COLO668 (cell line): ENCODE data around the gene B4GALT2.

ENCODE experiments used
- DNase-seq: peaks from one replicate; lab custom pipeline; 2025; ENCODE audit not compliant: unreplicated experiment; lab: John Stamatoyannopoulos, UW

Gene B4GALT2

DNA sequence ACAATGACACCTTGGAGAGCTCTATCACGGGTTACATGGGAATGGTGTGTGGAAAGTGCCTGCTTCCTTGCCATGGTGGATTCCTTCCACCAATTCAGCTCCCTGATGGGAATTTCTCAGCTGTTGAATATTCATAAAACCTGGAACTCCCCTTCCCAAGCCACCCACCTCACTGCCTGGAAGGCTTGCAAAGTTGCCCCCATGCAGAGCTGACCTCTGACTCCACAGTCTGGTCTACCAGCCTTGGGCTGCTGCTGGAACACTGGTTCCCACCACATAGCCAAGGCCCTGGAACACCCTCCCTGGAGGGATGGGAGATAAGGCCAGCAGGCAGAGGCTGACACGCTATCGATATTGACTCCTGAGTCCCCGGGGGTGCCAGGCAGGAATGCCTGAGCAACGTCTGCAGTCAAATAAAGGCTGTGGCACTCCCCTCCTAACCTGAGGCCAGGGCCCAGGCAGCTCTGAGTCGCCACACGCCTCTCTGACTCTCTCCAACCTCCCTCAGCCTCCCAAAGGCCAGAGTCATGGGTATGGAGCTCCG is 21.2 kb downstream of the B4GALT2 start:
- DNase-seq, result no peak

GRCh38 chr1:44002165-44002564 is 23.2 kb downstream of the B4GALT2 start:
- DNase-seq, result no peak

- no peak for DNase-seq
These were observed 23.7 kb downstream of the B4GALT2 start for GRCh38 chr1:44002606-44003157.

- DNase-seq, result no peak
These were observed 29.2 kb downstream of the B4GALT2 start for GRCh38 chr1:44008259-44008658.

DNA sequence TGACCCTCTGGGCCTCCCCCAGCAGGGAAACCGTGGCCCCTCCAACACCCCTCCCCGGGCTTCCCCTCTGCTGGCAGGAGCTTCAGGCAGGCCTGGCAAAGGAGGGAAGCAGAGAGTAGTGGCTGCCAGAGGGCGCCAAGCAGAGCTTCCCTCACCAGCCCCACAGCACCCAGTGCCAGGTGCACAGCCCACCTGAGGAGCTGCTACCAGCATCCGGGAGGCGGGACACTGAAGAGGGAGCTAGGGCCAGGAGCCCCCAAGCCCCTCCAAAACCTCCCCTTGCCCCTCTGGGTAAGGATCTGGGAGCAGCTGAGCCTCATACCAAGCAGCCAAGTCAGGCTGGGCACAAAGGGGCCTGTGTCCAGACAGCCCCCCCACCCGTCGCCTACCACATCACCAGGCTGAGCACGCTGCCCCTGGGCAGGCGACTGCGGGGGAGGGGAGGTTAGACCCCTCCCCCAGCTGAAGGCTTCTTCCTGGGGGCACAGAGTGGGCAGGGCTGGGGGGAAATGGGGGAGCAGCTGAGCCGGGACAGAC is 32.0 kb downstream of the B4GALT2 start:
- DNase-seq, result no peak

- DNase-seq, result peak; percentile 44
These were observed 33.4 kb downstream of the B4GALT2 start for GRCh38 chr1:44012404-44012803.

GRCh38 chr1:44012941-44013609 is 34.1 kb downstream of the B4GALT2 start:
- no peak for DNase-seq

DNA sequence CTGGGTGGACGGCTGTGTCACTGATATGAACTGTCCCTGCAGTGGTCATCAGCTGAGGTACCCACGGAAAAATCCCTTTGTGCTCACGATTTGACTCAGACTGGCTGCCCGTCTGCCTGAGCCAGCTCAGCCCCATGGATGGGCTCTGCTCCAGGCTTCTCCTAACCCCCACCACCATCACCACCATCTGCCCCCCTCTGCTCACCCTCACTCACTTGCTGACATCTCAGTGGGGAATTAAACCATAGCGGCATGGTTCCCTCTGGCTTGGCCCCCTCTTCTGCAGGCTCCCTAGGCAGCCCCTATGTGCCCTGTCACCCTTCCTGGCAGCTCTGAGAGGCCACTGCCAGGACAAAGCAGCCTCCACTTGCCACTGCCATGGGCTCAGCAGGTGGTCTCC is 34.9 kb downstream of the B4GALT2 start:
- DNase-seq, result no peak

- DNase-seq, result no peak
These were observed 35.5 kb downstream of the B4GALT2 start for GRCh38 chr1:44014365-44015104.

GRCh38 chr1:44015206-44015605 is 36.2 kb downstream of the B4GALT2 start:
- no peak for DNase-seq

GRCh38 chr1:44016041-44016889 is 37.3 kb downstream of the B4GALT2 start:
- no peak for DNase-seq

GRCh38 chr1:44016890-44017400 is 37.9 kb downstream of the B4GALT2 start:
- no peak for DNase-seq

- DNase-seq, result no peak
These were observed 40.5 kb downstream of the B4GALT2 start for GRCh38 chr1:44019466-44019948.

GRCh38 chr1:44020464-44020863 is 41.5 kb downstream of the B4GALT2 start:
- no peak for DNase-seq

DNA sequence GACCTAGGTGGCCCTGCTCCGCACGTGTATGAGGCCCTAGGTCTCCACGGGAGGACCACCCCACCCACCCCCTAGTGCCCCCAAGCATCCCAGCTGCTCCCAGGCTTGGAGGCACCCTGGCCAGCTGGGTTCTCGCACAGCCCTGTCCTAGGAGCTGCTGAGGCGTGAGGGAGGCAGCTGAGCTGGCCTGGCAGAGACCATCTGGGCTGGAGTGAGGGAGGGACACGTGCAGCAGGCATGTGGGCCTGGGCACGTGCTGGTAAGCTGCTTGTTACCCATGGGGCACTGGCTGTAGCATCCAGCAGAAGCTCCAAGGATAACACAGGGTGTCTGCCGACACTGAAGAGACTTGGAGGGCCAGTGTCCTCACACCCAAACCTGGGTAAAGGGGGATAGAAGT is 42.1 kb downstream of the B4GALT2 start:
- no peak for DNase-seq

DNA sequence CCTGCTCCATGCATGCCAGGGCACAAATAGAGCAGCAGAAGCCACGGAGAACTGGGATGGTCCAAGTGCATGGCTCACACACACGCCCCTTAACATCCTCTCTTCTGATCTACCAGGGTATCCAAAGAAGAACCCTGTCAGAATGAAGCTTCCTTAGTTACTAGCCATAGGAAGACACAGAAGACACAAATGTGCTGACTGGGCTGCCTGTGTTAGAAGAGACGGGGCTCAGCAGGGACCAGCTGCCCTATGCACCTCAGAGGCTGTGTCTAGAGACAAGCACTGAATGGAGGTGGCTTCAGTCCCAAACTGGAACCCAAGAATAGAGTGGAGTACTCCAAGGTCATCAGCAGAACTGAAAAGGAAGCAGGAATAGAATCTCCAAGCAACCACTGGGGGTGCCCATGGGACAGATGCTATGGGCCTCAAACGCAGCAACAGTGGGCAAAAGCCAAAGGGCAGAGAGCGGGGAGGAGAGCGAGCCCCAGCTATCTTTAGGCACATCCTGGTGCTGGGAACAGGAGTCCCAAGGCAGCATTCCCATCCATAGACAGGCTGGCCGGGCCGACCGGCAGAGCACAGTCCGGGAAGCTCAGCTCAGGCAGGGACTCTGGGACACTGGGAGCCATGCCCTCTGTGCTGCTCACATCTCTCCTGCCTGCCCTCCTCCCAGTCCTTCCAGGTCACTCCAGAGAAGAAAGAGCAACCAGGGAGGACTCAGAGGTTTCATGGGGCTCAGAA is 42.7 kb downstream of the B4GALT2 start:
- DNase-seq, result no peak

DNA sequence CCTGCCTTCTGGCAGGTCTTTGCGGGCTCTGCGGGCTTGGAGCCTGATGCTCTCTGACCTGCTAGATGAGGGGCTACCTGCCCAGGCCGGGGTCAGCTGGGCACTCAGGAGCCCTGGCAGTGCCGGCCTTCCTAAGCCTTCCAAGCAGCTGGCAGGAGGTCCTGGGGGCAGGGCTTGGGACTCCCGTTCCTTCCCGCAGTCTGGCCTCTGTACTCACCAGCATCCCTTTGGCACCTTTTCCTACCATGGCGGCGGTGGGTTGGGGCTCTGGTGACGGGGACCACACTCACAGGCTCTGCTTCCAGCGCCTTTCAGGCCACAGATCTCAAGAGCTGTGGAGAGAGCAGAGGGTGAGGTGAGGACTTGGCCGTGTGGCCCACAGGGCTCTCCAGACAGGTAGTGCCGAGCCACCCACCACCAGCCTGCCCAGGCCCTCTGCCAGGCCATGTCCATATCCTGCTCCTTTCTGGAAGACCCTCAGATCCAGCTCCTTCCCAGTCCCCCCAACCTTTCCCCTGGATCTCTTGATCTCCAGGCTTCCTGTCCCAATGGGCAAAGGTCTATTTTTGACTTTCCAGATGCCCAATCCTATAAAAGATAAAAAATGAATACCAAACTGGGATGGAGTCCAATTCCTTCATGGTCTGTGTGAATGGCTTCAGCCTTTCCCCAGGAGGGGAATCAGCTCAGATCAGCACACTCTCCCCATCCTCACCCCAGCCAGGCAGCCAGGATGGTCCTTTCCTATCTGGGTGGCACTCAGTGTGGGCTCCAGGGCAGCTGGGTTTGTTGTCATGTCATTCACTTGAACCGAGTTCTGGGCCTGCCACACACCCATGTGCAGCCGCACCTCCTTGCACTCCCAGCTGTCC is 45.3 kb downstream of the B4GALT2 start:
- DNase-seq, result no peak

- DNase-seq, result no peak
These were observed 46.0 kb downstream of the B4GALT2 start for GRCh38 chr1:44024903-44025525.
